HepG2 (cell line): ENCODE data around the gene HIVEP2. TPM values are rescaled to one million over a fixed set of nuclear protein-coding genes. Genes with fewer than 3 reads are reported as not detected.

ENCODE experiments used
- ATAC-seq: fragments of 200-7000 bp; cut with Tn5 transposase; 3 replicates; pipeline ENCODE4 v1.9.1; 2020; ENCODE audit warnings: mild to moderate bottlenecking, moderate library complexity
- BruUV-seq: library from RNA; stranded (reverse); fragments of 400-500 nt; replicated peaks from 2 replicates; lab custom pipeline; 2021; lab: Mats Ljungman, UMichigan
- CTCF ChIA-PET: fragments of 300-600 bp; formaldehyde crosslinking; extraction: SDS; loops from one replicate; lab custom pipeline; 2021; ENCODE audit warnings: low total read pairs, inconsistent platforms, low intra/inter-chr PET ratio; lab: Yijun Ruan, JAX
- POLR2A ChIA-PET: fragments of 350-600 bp; sonication (Branson Sonifier 250); formaldehyde crosslinking; loops from one replicate; lab custom pipeline; 2020; ENCODE audit warnings: antibody characterized with exemption, inconsistent platforms; lab: Yijun Ruan, JAX
- DNase-seq: peaks from one replicate; pipeline ENCODE4 v3.0.0-alpha.2; 2015; ENCODE audit warnings: low spot score
- FAIRE-seq: peaks from 3 replicates; lab custom pipeline; 2011; peaks lifted over from hg19 to GRCh38; lab: Jason Lieb, UNC
- H2AFZ ChIP-seq: one replicate; pipeline ENCODE4 v1.6.1; 2011; ENCODE audit warnings: low read length, inconsistent platforms
- H3K27ac ChIP-seq: fragments of 300-600 bp; 3 replicates; pipeline ENCODE4 v1.8.0; 2011; ENCODE audit warnings: mixed run types, mild to moderate bottlenecking, mixed read lengths, low read length, inconsistent platforms; ENCODE audit not compliant: insufficient read depth; ENCODE audit errors: extremely low read length
- H3K27me3 ChIP-seq, 2 experiments: fragments of 200-600 bp in 1 of 2; 2 replicates in 1 of 2; 3 replicates in 1 of 2; pipeline versions ENCODE4 v1.6.0 to v1.8.0; 2011; ENCODE audit warnings: low read length in 2 of 2, mild to moderate bottlenecking in 2 of 2, moderate library complexity in 2 of 2, inconsistent platforms in 1 of 2; ENCODE audit not compliant: insufficient read depth in 2 of 2, control insufficient read depth in 1 of 2
- H3K36me3 ChIP-seq, 2 experiments: fragments of 200-600 bp in 1 of 2; replicated peaks in 1 of 2; 2 replicates in 1 of 2; 3 replicates in 1 of 2; pipeline versions ENCODE4 v1.5.1 to v1.8.0; 2011; ENCODE audit warnings: low read length in 2 of 2, inconsistent platforms in 1 of 2; ENCODE audit not compliant: insufficient read depth in 2 of 2, control insufficient read depth in 1 of 2
- H3K4me1 ChIP-seq: 2 replicates; pipeline ENCODE4 v1.5.1; 2012; ENCODE audit warnings: low read length, inconsistent platforms; ENCODE audit not compliant: insufficient read depth
- H3K4me2 ChIP-seq: 2 replicates; pipeline ENCODE4 v1.6.0; 2011; ENCODE audit warnings: low read depth, low read length, inconsistent platforms
- H3K4me3 ChIP-seq, 3 experiments: fragments of 200-600 bp in 1 of 3; sonication (generic), shearing (Covaris generic) in 1 of 3; replicated peaks in 1 of 3; 2 replicates each; pipeline ENCODE4 v1.5.1; 2011 to 2016; ENCODE audit warnings: low read length in 3 of 3, inconsistent platforms in 2 of 3, low read depth in 2 of 3, mild to moderate bottlenecking in 2 of 3, control low read depth in 1 of 3, mixed read lengths in 1 of 3; ENCODE audit not compliant: insufficient read depth in 1 of 3
- H3K79me2 ChIP-seq: one replicate; pipeline ENCODE4 v1.6.1; 2011; ENCODE audit warnings: low read length, inconsistent platforms; ENCODE audit not compliant: insufficient read depth
- H3K9ac ChIP-seq: 2 replicates; pipeline ENCODE4 v1.6.0; 2011; ENCODE audit warnings: mild to moderate bottlenecking, low read depth, low read length, inconsistent platforms; ENCODE audit not compliant: insufficient read depth
- H3K9me3 ChIP-seq: 2 replicates; pipeline ENCODE4 v1.5.1; 2012; ENCODE audit warnings: mild to moderate bottlenecking, low read length
- H4K20me1 ChIP-seq: 2 replicates; pipeline ENCODE4 v1.6.0; 2011; ENCODE audit warnings: inconsistent platforms, mild to moderate bottlenecking, low read length, moderate library complexity; ENCODE audit not compliant: insufficient read depth
- CHD4 ChIP-seq: fragments of 200-600 bp; sonication (generic); IDR thresholded peaks from 2 replicates; pipeline ENCODE4 v1.7.0; 2017; ENCODE audit warnings: mild to moderate bottlenecking, low read length, borderline replicate concordance
- KAT2B ChIP-seq: fragments of 150-350 bp; IDR thresholded peaks from 2 replicates; pipeline ENCODE4 v1.6.1; 2014; ENCODE audit warnings: low read depth, low read length, borderline replicate concordance
- KLF12 ChIP-seq: sonication (generic); formaldehyde crosslinking; IDR thresholded peaks from 2 replicates; pipeline ENCODE4 v1.4.0; 2020; ENCODE audit warnings: missing genetic modification reagents, borderline replicate concordance
- NR2C2 ChIP-seq: sonication (generic); formaldehyde crosslinking; IDR thresholded peaks from 2 replicates; pipeline ENCODE4 v1.4.0; 2020; ENCODE audit warnings: missing genetic modification reagents, mild to moderate bottlenecking, moderate library complexity, borderline replicate concordance
- ZBTB8A ChIP-seq: sonication (generic); formaldehyde crosslinking; IDR thresholded peaks from 2 replicates; pipeline ENCODE4 v1.4.0; 2020; ENCODE audit warnings: mild to moderate bottlenecking, low read depth, missing genetic modification reagents, borderline replicate concordance
- ZNF124 ChIP-seq: sonication (generic); formaldehyde crosslinking; IDR thresholded peaks from 2 replicates; pipeline ENCODE4 v1.4.0; 2020; ENCODE audit warnings: missing genetic modification reagents
- ZNF644 ChIP-seq: IDR thresholded peaks from 2 replicates; pipeline ENCODE4 v1.6.1; 2016; ENCODE audit warnings: low read depth
- WGBS: methylation state at CpG from one replicate; pipeline ENCODE4 v1.1.6; 2017; ENCODE audit warnings: low lambda C conversion rate; 5-methylcytosine and 5-hydroxymethylcytosine counted together
- in situ Hi-C: cut with HindIII; loops from 2 replicates; pipeline ENCODE4 v1.10.0; 2017; ENCODE audit warnings: low pct_unique_long_range_greater_than_20kb; ENCODE audit not compliant: extremely low pct_ligation_motif_present
- intact Hi-C: fragments of 100-400 bp; cut with micrococcal nuclease; formaldehyde crosslinking; loops from one replicate; pipeline ENCODE4 v1.10.0; 2022; ENCODE audit not compliant: unreplicated experiment
- polyA plus RNA-seq, 8 experiments: library from polyadenylated mRNA; depleted of rRNA in 3 of 8; stranded (reverse) in 7 of 8; unstranded in 1 of 8; fragments of >200 nt; fragmentation: Illumina TruSeq in 4 of 8; extraction: Trizol in 4 of 8; gene quantifications; 2 replicates each; pipeline versions ENCODE4 v1.2.1 to v1.2.3, GENCODE V29; 2011 to 2016; ENCODE audit warnings: low read depth in 4 of 8, missing spikeins in 1 of 8, mixed read lengths in 1 of 8; ENCODE audit not compliant: insufficient read depth in 1 of 8
- total RNA-seq, 5 experiments: library from RNA; depleted of rRNA; stranded (reverse); fragments of >200 nt; fragmentation: Illumina TruSeq; extraction: Trizol; gene quantifications; 2 replicates each; pipeline ENCODE4 v1.2.3, GENCODE V29; 2016; ENCODE audit warnings: low read depth in 1 of 5
- TF ChIP-seq, protein P1 (sequence below): sonication (generic); formaldehyde crosslinking; IDR thresholded peaks from 2 replicates; pipeline ENCODE4 v1.5.0; 2020; ENCODE audit warnings: missing genetic modification reagents

HIVEP2 gene
- total and polyA plus RNA-seq, 2 of the 13 experiments (the other 11 are each of a cell fraction or from before 2014, with no cell fraction given), result 3.4 to 12.9 TPM

DNA sequence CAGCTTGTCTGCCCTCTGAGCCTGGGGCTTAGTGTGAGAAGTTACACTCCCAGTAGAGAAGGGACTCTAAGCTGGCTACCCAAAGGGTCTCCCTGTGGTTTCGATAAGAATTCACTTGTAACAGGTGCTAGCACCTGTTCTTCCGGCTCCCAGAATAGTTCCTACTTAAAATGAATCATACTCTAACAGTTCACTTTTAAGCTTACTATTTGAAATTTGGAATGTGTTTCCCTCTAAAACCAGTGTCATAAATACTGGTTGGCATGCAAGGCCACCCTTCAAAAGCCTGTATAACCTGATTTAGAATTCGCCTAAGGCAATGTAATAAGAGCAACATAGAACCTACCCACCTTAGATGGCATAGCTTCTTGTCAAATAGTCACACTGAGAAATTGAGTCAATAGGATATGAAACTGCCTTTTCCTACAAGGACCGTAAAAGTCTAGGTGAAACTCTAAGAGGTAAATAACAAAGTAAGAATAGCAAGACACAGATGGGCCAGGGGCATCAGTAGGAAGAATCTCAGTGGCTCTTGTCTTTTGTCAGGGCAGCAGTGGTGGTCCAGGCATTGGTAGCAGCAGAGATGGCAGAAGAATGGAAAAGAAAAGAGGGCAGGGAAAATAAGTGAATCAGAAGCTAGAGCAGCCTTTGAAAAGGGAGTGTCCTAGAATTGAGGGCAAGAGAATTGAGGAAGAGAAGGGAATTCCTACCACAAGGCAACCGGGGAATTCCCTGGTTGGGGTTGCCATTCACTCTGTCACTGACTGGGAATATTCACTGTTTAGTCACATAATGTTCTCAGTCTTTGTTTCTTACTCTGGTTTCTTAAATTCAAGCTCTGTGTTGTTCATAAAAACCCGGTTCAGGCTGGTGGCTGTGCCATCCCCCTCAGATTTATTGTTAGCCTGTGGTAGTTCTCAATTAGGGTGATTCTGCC, 91.5 kb downstream of the HIVEP2 start:
- Histone ChIP-seq H2AFZ (no peak overlapping the region), H3K27ac (no peak overlapping the region), H3K79me2 (no peaks in the 10 kb centered on the region), H3K4me2 (no peak overlapping the region), H3K9me3 (no peaks in the 10 kb centered on the region), H3K9ac (no peak overlapping the region), H3K4me3 (no peak overlapping the region), H3K4me1 (peaks cover 9% of the 10 kb centered on the region; the same call in 1 of the 2 replicates), H3K27me3 (no peaks in the 10 kb centered on the region), H3K36me3 (no peaks in the 10 kb centered on the region), H4K20me1 (no peaks in the 10 kb centered on the region)
- DNase-seq, result no peak
- TF ChIP-seq NR2C2 (CRISPR knock-in tag) (no peak), KLF12 (CRISPR knock-in tag) (no peak), CHD4 (no peak), ZBTB8A (no peak), ZNF124 (CRISPR knock-in tag) (no peak), ZNF644 (CRISPR knock-in tag) (no peak), KAT2B (no peak)
- TF ChIP-seq, protein P1, sequence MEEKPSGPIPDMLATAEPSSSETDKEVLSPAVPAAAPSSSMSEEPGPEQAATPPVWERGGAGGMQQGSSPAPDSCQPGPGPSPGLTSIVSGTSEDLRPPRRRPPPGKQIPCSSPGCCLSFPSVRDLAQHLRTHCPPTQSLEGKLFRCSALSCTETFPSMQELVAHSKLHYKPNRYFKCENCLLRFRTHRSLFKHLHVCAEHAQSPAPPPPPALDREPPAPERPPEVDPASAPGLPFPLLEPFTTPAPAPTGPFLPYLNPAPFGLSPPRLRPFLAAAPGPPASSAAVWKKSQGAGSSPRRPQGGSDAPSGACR (CRISPR knock-in tag), result no peak
- ChIA-PET CTCF (no interaction called here), POLR2A (no interaction called here)
- WGBS, result 92% methylated on average over 6 of the region's 6 CpGs
- FAIRE-seq, result no peak
- BruUV-seq, result no TSS peak
- in situ Hi-C loops, result no loop called here
- no peak for ATAC-seq
- intact Hi-C loops, result no loop called here
